Mononuclear cell (primary cell): ENCODE measurements around the gene FCRL1. TPM values are rescaled to one million over a fixed set of nuclear protein-coding genes. Genes with fewer than 3 reads are reported as not detected.

Source experiments
- H3K27me3 ChIP-seq: 2 replicates; pipeline ENCODE4 v1.6.0; 2011; ENCODE audit warnings: low read length, control low read depth; ENCODE audit not compliant: insufficient read depth
- H3K4me1 ChIP-seq: 2 replicates; pipeline ENCODE4 v1.5.1; 2011; ENCODE audit warnings: mild to moderate bottlenecking, low read length, control low read depth; ENCODE audit not compliant: insufficient read depth
- H3K4me3 ChIP-seq: 2 replicates; pipeline ENCODE4 v1.5.1; 2011; ENCODE audit warnings: mild to moderate bottlenecking, low read length, moderate library complexity
- H3K9me3 ChIP-seq: 2 replicates; pipeline ENCODE4 v1.5.1; 2011; ENCODE audit warnings: low read depth, mild to moderate bottlenecking, control low read depth, low read length
- total RNA-seq: library from RNA; depleted of rRNA; stranded (reverse); fragments of >200 nt; gene quantifications from one replicate; pipeline ENCODE4 v1.2.3, GENCODE V29; 2012

Gene FCRL1
- total RNA-seq, 1 donor: 25.5 TPM

GRCh38 chr1:157829711-157830110 lies 9.8 kb upstream of the FCRL1 start:
- Histone ChIP-seq H3K9me3 (no peaks in the 10 kb centered on the region), H3K4me3 (no peak overlapping the region), H3K4me1 (peaks cover 4% of the 10 kb centered on the region), H3K27me3 (no peaks in the 10 kb centered on the region)

- Histone ChIP-seq H3K4me1 (peaks cover 4% of the 10 kb centered on the region), H3K27me3 (no peaks in the 10 kb centered on the region), H3K9me3 (no peaks in the 10 kb centered on the region), H3K4me3 (no peak overlapping the region)
These were observed 9.3 kb upstream of the FCRL1 start for GRCh38 chr1:157829210-157829609.

GRCh38 chr1:157820299-157820698 lies 379 bp upstream of the FCRL1 start:
- Histone ChIP-seq H3K4me3 (no peak overlapping the region), H3K4me1 (peaks cover 14% of the 10 kb centered on the region), H3K9me3 (no peaks in the 10 kb centered on the region)

GRCh38 chr1:157819215-157819614 lies 705 bp downstream of the FCRL1 start:
- peak overlapping the region; percentile 36 for H3K4me3 ChIP-seq
- no peaks in the 10 kb centered on the region for H3K27me3 ChIP-seq
- H3K9me3 ChIP-seq: peaks cover 2% of the 10 kb centered on the region
- peaks cover 14% of the 10 kb centered on the region for H3K4me1 ChIP-seq

More at GRCh38 chr1:157820299-157820698, 379 bp upstream of the FCRL1 start:
- no peaks in the 10 kb centered on the region for H3K27me3 ChIP-seq

GRCh38 chr1:157813269-157813668 lies 6.7 kb downstream of the FCRL1 start:
- H3K4me3 ChIP-seq: no peak overlapping the region
- H3K4me1 ChIP-seq: peaks cover 14% of the 10 kb centered on the region
- peaks cover 15% of the 10 kb centered on the region for H3K9me3 ChIP-seq
- no peaks in the 10 kb centered on the region for H3K27me3 ChIP-seq

GRCh38 chr1:157806431-157807149 lies 13.3 kb downstream of the FCRL1 start:
- peaks cover 38% of the 10 kb centered on the region for H3K4me1 ChIP-seq
- no peak overlapping the region for H3K4me3 ChIP-seq
- no peaks in the 10 kb centered on the region for H3K27me3 ChIP-seq
- H3K9me3 ChIP-seq: no peaks in the 10 kb centered on the region

- H3K27me3 ChIP-seq: no peaks in the 10 kb centered on the region
- no peak overlapping the region for H3K4me3 ChIP-seq
- H3K9me3 ChIP-seq: no peaks in the 10 kb centered on the region
- H3K4me1 ChIP-seq: peaks cover 35% of the 10 kb centered on the region
These were observed 16.1 kb downstream of the FCRL1 start for GRCh38 chr1:157803851-157804250.

- H3K9me3 ChIP-seq: no peaks in the 10 kb centered on the region
- no peaks in the 10 kb centered on the region for H3K27me3 ChIP-seq
- peaks cover 25% of the 10 kb centered on the region for H3K4me1 ChIP-seq
- no peak overlapping the region for H3K4me3 ChIP-seq
These were observed 19.9 kb downstream of the FCRL1 start for GRCh38 chr1:157799996-157800395.

- Histone ChIP-seq H3K4me1 (peaks cover 7% of the 10 kb centered on the region), H3K9me3 (peaks cover 15% of the 10 kb centered on the region), H3K27me3 (no peaks in the 10 kb centered on the region), H3K4me3 (no peak overlapping the region)
These were observed 21.7 kb downstream of the FCRL1 start for GRCh38 chr1:157798211-157798610.

GRCh38 chr1:157785248-157785647 lies 34.7 kb downstream of the FCRL1 start:
- Histone ChIP-seq H3K4me3 (no peak overlapping the region), H3K4me1 (peaks cover 30% of the 10 kb centered on the region), H3K9me3 (no peaks in the 10 kb centered on the region), H3K27me3 (no peaks in the 10 kb centered on the region)

- no peaks in the 10 kb centered on the region for H3K9me3 ChIP-seq
These were observed 35.1 kb downstream of the FCRL1 start for GRCh38 chr1:157784801-157785200.

GRCh38 chr1:157782931-157783330 lies 37.0 kb downstream of the FCRL1 start:
- H3K4me1 ChIP-seq: peaks cover 30% of the 10 kb centered on the region
- H3K27me3 ChIP-seq: no peaks in the 10 kb centered on the region
- H3K4me3 ChIP-seq: no peak overlapping the region
- no peaks in the 10 kb centered on the region for H3K9me3 ChIP-seq

More at GRCh38 chr1:157784801-157785200, 35.1 kb downstream of the FCRL1 start:
- Histone ChIP-seq H3K27me3 (no peaks in the 10 kb centered on the region), H3K4me1 (peaks cover 30% of the 10 kb centered on the region), H3K4me3 (no peak overlapping the region)

- H3K27me3 ChIP-seq: no peaks in the 10 kb centered on the region
- H3K4me1 ChIP-seq: peaks cover 39% of the 10 kb centered on the region
- H3K4me3 ChIP-seq: no peak overlapping the region
- H3K9me3 ChIP-seq: no peaks in the 10 kb centered on the region
These were observed 38.9 kb downstream of the FCRL1 start for GRCh38 chr1:157781048-157781447.

- Histone ChIP-seq H3K4me3 (no peak within 1 kb of the TSS), H3K27me3 (no peaks in the 10 kb centered on the region), H3K9me3 (no peaks in the 10 kb centered on the region), H3K4me1 (peaks cover 39% of the 10 kb centered on the region)
These were observed 42.9 kb downstream of the FCRL1 start, which contains the start of gene FCRL2 for GRCh38 chr1:157776971-157777391. TSS of gene FCRL2 (minus strand) at chr1:157777132. CDS start at chr1:157777073, 59 bp downstream.

GRCh38 chr1:157775101-157775870 lies 44.6 kb downstream of the FCRL1 start:
- H3K27me3 ChIP-seq: no peaks in the 10 kb centered on the region
- H3K4me3 ChIP-seq: no peak overlapping the region
- H3K4me1 ChIP-seq: peaks cover 44% of the 10 kb centered on the region
- H3K9me3 ChIP-seq: no peaks in the 10 kb centered on the region
